ENCODE results near the gene ELF5.
A peak's percentile ranks its signal among the peaks of the same experiment; 100 is the strongest.

ELF5 gene

DNA sequence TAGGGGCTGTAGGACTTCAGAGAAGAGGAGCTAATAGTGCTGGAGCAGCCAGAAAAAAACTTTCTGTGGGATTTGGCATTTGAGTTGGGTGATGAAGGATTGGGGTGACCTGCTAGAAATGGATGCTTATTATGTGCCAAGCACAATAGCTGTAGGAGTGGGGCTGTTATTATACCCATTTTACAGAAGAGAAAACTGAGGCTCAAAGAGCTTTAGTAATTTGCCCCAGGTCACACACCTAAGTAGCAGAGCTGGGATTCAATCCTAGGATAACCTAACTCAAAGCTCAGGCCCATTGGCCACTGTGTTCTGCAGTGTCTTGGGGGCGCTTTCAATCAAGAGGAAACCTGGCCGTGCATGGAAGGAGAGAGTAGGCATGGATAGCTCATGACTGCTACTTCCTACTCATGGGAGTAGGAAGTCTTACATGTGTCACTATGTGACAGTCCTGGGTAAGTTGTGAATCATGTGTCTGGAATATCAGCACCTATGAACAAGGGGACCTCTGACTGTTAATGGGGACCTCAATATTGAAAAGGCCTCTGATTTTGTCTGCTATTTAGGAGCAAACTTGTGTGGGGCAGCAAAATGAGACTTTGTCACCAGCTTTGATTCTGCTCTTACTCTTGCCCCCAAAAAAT, 6.1 kb upstream of the ELF5 start:
- no peak for FAIRE-seq

- FAIRE-seq = no peak
Measured at GRCh38 chr11:34516247-34517040, 2.9 kb upstream of the ELF5 start.

DNA sequence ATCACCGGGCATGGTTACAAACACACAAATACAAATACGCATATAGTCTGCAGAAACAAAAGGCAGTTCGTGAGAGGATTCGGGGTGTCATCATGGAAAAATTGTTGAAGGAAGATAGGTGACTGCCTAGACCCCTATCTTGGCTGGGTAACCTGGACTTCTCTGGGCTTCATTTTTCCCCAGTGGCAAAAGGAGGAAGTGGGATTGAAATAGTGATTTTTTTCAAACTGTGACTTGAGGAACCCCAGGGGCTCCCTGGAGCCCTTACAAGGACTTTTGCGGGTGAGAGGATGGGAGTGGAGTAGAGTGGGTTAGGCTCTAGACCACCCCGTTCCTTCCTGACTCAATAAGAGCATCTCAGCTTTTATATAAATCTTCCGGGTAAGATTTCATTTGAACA, 1.0 kb upstream of the ELF5 start:
- no peak for FAIRE-seq

GRCh38 chr11:34512840-34513681, 533 bp downstream of the ELF5 start:
- no peak for FAIRE-seq

DNA sequence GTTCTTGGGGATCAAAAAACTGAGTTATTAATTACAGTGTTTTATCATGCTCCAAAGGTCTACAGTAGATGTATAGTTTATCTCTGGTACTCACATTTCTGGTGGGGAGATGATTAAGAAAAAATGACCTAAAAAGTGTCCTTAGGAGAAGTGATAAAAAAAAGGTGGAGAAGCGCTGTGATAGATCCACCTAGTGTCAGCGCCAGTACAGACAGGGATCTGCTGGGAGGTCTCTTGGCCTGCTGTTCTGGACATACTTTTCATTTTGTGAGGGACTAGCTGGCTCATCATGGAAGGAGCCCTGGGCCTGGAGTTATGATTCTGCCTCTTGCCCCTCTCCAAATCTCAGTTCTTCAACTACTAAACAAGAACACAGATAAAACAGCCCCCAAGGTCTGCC, 2.9 kb downstream of the ELF5 start:
- no peak for FAIRE-seq

GRCh38 chr11:34510218-34510617, 3.4 kb downstream of the ELF5 start:
- FAIRE-seq = no peak

DNA sequence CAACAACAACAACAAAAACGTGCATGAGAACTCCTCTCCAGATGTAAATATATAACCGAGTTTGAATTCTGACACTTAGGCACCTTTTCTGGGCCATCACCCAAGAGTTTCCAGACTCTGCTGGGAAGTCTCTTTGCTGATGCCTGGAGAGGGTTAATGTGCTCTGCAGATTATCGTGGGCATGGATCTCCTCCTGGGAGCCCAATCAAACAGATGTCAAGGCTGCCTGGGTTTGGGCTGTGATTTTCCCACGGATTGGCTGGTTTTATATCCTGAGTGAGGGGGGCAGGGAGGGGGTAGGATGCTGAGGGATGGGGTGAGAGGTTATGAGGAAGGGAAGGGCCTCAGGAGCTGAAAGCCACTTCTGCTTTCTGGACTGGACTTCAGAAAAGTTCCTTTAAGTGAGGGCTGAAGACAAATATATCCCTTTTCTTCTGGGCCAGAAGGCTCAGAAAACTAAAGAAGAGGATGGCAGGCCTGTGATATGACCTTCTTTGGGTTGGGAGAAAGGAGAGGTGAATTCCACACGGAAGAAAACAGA, 4.2 kb downstream of the ELF5 start:
- no peak for FAIRE-seq

GRCh38 chr11:34508524-34508923, 5.1 kb downstream of the ELF5 start:
- FAIRE-seq = no peak

DNA sequence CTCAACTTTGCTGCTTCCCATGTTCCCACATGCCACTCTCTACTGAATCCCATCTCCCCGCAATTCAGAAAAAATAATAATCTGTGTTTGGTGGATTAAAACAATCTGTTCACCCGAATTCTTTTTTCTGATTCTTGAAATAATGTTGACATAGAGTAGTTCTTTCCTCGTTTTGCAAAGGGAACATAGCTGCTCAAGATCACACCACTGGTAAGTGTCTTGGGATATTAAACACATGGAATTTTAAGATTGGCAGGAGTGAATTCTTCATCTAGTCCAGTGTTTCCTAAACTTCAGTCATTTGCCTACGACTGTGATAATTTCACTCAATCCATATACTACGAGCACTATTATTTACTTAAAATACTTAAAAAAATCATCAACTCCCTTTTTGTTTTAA, 6.0 kb downstream of the ELF5 start:
- no peak for FAIRE-seq

DNA sequence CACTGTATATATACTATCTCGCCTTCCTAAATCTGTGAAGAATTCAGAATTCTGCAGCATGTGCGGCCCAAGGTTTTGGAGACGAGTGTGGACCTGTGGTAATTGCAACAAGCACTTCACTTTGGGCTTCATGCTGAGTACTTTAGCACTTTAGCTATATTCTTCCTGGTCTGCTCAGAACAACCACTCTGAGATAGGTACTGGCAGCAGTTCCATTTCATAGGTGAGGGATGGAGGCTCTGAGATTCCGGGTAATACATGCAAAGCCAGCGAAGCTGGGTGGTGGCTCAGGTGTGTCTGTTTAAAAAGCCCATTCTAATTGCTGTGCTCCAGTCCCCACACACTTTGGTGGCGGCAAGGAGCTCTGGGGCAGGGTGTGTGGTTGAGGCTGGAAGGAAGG, 6.4 kb downstream of the ELF5 start:
- no peak for FAIRE-seq

GRCh38 chr11:34505874-34506273, 7.7 kb downstream of the ELF5 start:
- no peak for FAIRE-seq

GRCh38 chr11:34502949-34503348, 10.6 kb downstream of the ELF5 start:
- no peak for FAIRE-seq

- no peak for FAIRE-seq
Measured at GRCh38 chr11:34501949-34502348, 11.6 kb downstream of the ELF5 start.

GRCh38 chr11:34501500-34501899, 12.1 kb downstream of the ELF5 start:
- no peak for FAIRE-seq

DNA sequence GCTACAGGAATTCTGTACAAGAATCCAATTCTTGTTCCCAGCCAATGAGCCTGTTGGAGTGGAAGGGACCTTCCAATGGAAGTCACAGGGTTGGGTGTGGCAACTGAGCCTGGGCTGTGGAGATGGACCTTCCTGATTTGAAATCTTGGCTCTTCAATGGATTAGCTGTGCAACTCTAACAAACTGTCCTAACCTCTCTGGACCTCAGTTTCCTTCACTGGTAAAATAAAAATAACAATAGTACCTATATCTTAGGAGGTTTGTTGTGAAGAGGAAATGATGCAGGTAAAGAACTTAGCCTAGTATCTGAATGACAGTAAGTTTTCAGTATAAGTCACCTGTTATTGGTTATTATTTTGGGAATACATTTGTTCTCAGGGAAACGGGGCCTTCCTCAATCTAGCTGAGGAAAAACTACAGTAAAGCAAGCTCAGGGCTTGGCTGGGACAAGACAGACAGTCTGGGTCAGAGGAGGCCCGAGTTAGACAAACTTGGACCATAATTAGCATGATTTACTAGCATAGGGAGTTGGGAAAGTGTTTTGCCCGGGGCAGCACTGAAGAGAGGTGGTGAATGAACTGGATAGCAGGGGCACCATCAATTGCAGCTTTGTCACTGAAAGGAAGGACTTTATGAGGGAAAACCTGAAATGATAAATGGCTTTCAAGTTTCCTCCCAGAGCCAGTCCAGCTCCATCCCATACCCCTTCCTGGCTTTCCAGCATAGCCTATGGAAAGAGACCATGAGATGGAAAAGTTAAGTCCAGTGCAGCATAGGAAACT, 13.7 kb downstream of the ELF5 start:
- FAIRE-seq = no peak

DNA sequence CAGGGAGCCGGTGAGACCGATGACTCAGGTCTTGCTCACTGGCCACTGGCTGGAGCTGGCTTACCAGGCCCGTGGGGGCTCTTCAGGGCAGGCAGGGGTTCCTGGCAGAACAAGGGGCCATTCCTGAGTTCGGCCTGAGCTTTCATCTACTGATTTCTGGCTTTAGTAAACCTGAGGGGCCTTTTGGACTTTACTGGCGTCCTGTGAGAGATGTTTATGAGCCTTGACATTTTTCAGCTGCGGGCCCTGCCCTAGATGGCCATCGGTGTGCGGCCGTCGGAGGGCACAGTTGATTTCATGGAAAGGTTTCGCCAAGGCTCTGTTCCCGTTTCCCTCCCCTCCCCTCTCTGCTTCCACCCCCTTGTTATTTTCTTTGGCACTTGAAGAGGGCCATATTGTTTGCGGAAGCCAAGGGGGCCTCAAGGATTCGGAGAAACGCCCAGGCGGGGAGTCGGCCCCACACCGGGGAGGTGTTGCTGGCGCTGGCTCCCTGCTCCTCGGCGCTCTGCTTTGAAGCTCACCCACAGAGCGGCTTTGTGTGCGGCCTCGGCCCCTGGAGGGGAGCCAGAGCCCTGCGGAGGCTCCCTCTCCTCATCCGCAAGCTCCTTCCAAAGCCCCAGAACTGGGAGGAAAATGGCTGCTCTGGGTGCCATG, 17.7 kb downstream of the ELF5 start:
- FAIRE-seq = no peak

- no peak for FAIRE-seq
Measured at GRCh38 chr11:34495239-34495723, 18.3 kb downstream of the ELF5 start.

- FAIRE-seq = no peak
Measured at GRCh38 chr11:34493926-34494595, 19.5 kb downstream of the ELF5 start.

DNA sequence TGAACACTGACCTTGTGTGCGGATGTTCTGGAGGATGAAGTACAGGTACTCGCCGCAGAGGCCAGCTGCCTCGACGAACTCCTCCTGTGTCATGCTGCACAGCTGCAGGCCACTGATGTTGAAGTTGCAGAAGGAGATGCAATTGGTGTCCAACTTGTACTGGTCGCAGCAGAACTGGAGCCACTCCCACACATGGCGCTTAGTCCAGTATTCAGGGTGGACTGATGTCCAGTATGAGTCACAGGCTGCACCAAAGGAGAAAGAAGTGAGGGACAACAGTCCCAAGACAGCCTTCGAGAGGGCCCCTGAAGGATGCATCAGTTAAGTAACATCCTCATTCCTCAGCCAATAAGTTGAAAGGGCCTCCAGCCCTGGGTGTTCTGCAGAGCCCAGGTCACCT, 20.1 kb downstream of the ELF5 start:
- FAIRE-seq = no peak

GRCh38 chr11:34492806-34493414, 20.7 kb downstream of the ELF5 start:
- peak; percentile 71 for FAIRE-seq

- FAIRE-seq = no peak
Measured at GRCh38 chr11:34490304-34490703, 23.3 kb downstream of the ELF5 start.

Data from G401.6 (cell line).